Naive B cell (primary cell): ENCODE data around the gene CBLN1. TPM values are rescaled to one million over a fixed set of nuclear protein-coding genes. Genes with fewer than 3 reads are reported as not detected.

Source experiments
- ATAC-seq, 2 donors: fragments of 150-1000 bp; cut with Tn5 transposase; 2 replicates each; pipeline ENCODE4 v1.10.0; 2021; ENCODE audit warnings: low read depth in 2 of 2, mild to moderate bottlenecking in 2 of 2, moderate library complexity in 2 of 2
- DNase-seq: peaks from one replicate; pipeline ENCODE4 v3.0.0; 2022
- H3K27ac Mint-ChIP-seq, 6 donors: one replicate each; pipeline ENCODE4 v1.8.0; 2020 to 2022; ENCODE audit warnings: mild to moderate bottlenecking in 6 of 6, mixed read lengths in 6 of 6, moderate library complexity in 5 of 6, inconsistent platforms in 2 of 6
- H3K27me3 Mint-ChIP-seq, 3 donors: one replicate each; pipeline ENCODE4 v1.8.0; 2021 to 2022; ENCODE audit warnings: mixed read lengths in 3 of 3, mild to moderate bottlenecking in 1 of 3
- H3K36me3 Mint-ChIP-seq, 2 donors: one replicate each; pipeline ENCODE4 v1.8.0; 2020 to 2022; ENCODE audit warnings: mixed read lengths in 2 of 2, inconsistent platforms in 1 of 2, mild to moderate bottlenecking in 1 of 2
- H3K4me1 Mint-ChIP-seq, 3 donors: one replicate each; pipeline ENCODE4 v1.8.0; 2020 to 2022; ENCODE audit warnings: mixed read lengths in 3 of 3, inconsistent platforms in 1 of 3, mild to moderate bottlenecking in 1 of 3, moderate library complexity in 1 of 3
- H3K4me3 Mint-ChIP-seq, 8 donors: one replicate each; pipeline ENCODE4 v1.8.0; 2020 to 2022; ENCODE audit warnings: mild to moderate bottlenecking in 8 of 8, mixed read lengths in 8 of 8, moderate library complexity in 8 of 8, inconsistent platforms in 2 of 8
- H3K9me3 Mint-ChIP-seq, 7 donors: one replicate each; pipeline ENCODE4 v1.8.0; 2020 to 2022; ENCODE audit warnings: mixed read lengths in 7 of 7, mild to moderate bottlenecking in 5 of 7, inconsistent platforms in 2 of 7, moderate library complexity in 1 of 7
- polyA plus RNA-seq, 6 donors: library from polyadenylated mRNA; unstranded; fragments of 300-500 nt; fragmentation: Illumina TruSeq; gene quantifications; one replicate each; pipeline ENCODE4 v1.2.3, GENCODE V29; 2021; ENCODE audit warnings: low read depth in 6 of 6

CBLN1 gene
- polyA plus RNA-seq, 6 donors from 2014 or later, result not detected

GRCh38 chr16:49275050-49275730 lies 6.4 kb downstream of the CBLN1 start:
- no peak for ATAC-seq
- Mint-ChIP-seq H3K27ac (no peak overlapping the region), H3K36me3 (peaks cover 0 to 5% of the 10 kb centered on the region in 2 donors), H3K4me3 (peak overlapping the region in 1 of 8 donors; percentile 33), H3K27me3 (peaks cover 62 to 92% (median 78%) of the 10 kb centered on the region in 3 donors), H3K4me1 (no peaks in the 10 kb centered on the region), H3K9me3 (peaks cover 0 to 6% (median 0%) of the 10 kb centered on the region in 7 donors)
- no peak for DNase-seq

- H3K27ac Mint-ChIP-seq, result no peak overlapping the region
- H3K4me3 Mint-ChIP-seq, result peak overlapping the region in 1 of 8 donors; percentile 76
- ATAC-seq (no peak), DNase-seq (no peak)
- peaks cover 59 to 92% (median 72%) of the 10 kb centered on the region in 3 donors for H3K27me3 Mint-ChIP-seq
- H3K36me3 Mint-ChIP-seq, result peaks cover 0 to 5% of the 10 kb centered on the region in 2 donors
- peaks cover 0 to 6% (median 0%) of the 10 kb centered on the region in 7 donors for H3K9me3 Mint-ChIP-seq
- H3K4me1 Mint-ChIP-seq, result no peaks in the 10 kb centered on the region
Measured at GRCh38 chr16:49274591-49274990, 7.0 kb downstream of the CBLN1 start.

- Mint-ChIP-seq H3K4me3 (no peak overlapping the region), H3K27ac (no peak overlapping the region), H3K9me3 (peaks cover 0 to 6% (median 2%) of the 10 kb centered on the region in 7 donors), H3K4me1 (no peaks in the 10 kb centered on the region), H3K36me3 (peaks cover 0 to 1% of the 10 kb centered on the region in 2 donors), H3K27me3 (peaks cover 55 to 85% (median 66%) of the 10 kb centered on the region in 3 donors)
- no peak for DNase-seq
- no peak for ATAC-seq
Measured at GRCh38 chr16:49273771-49274170, 7.9 kb downstream of the CBLN1 start.

- Mint-ChIP-seq H3K36me3 (no peaks in the 10 kb centered on the region), H3K27ac (no peak overlapping the region), H3K4me1 (no peaks in the 10 kb centered on the region), H3K9me3 (peaks cover 2 to 16% (median 5%) of the 10 kb centered on the region in 7 donors), H3K27me3 (peaks cover 45 to 63% (median 48%) of the 10 kb centered on the region in 3 donors), H3K4me3 (no peak overlapping the region)
- DNase-seq (no peak), ATAC-seq (no peak)
Measured at GRCh38 chr16:49271363-49271762, 10.3 kb downstream of the CBLN1 start.

GRCh38 chr16:49269201-49269600 lies 12.4 kb downstream of the CBLN1 start:
- H3K4me3 Mint-ChIP-seq, result no peak overlapping the region
- H3K27ac Mint-ChIP-seq, result no peak overlapping the region
- peaks cover 2 to 23% (median 6%) of the 10 kb centered on the region in 7 donors for H3K9me3 Mint-ChIP-seq
- DNase-seq, result no peak
- ATAC-seq, result no peak
- no peaks in the 10 kb centered on the region for H3K36me3 Mint-ChIP-seq
- H3K27me3 Mint-ChIP-seq, result peaks cover 34 to 50% (median 38%) of the 10 kb centered on the region in 3 donors
- H3K4me1 Mint-ChIP-seq, result no peaks in the 10 kb centered on the region

- Mint-ChIP-seq H3K9me3 (peaks cover 2 to 28% (median 6%) of the 10 kb centered on the region in 7 donors), H3K4me1 (no peaks in the 10 kb centered on the region), H3K36me3 (no peaks in the 10 kb centered on the region), H3K27me3 (peaks cover 29 to 49% (median 35%) of the 10 kb centered on the region in 3 donors), H3K27ac (no peak overlapping the region), H3K4me3 (no peak overlapping the region)
- ATAC-seq (no peak), DNase-seq (no peak)
Measured at GRCh38 chr16:49268667-49269066, 13.0 kb downstream of the CBLN1 start.

- Mint-ChIP-seq H3K27me3 (peaks cover 7 to 22% (median 18%) of the 10 kb centered on the region in 3 donors), H3K27ac (no peak overlapping the region), H3K4me3 (no peak overlapping the region), H3K4me1 (no peaks in the 10 kb centered on the region), H3K36me3 (no peaks in the 10 kb centered on the region), H3K9me3 (peaks cover 2 to 16% (median 8%) of the 10 kb centered on the region in 7 donors)
- no peak for DNase-seq
- ATAC-seq, result no peak
Measured at GRCh38 chr16:49262501-49262900, 19.1 kb downstream of the CBLN1 start.

GRCh38 chr16:49261930-49262329 lies 19.7 kb downstream of the CBLN1 start:
- Mint-ChIP-seq H3K4me3 (no peak overlapping the region), H3K36me3 (no peaks in the 10 kb centered on the region), H3K4me1 (no peaks in the 10 kb centered on the region), H3K27ac (no peak overlapping the region), H3K9me3 (peaks cover 2 to 13% (median 6%) of the 10 kb centered on the region in 7 donors), H3K27me3 (peaks cover 7 to 22% (median 18%) of the 10 kb centered on the region in 3 donors)
- ATAC-seq, result no peak
- DNase-seq, result no peak

GRCh38 chr16:49260956-49261530 lies 20.6 kb downstream of the CBLN1 start:
- H3K9me3 Mint-ChIP-seq, result peaks cover 2 to 13% (median 6%) of the 10 kb centered on the region in 7 donors
- ATAC-seq (no peak), DNase-seq (no peak)
- no peaks in the 10 kb centered on the region for H3K36me3 Mint-ChIP-seq
- peaks cover 7 to 25% (median 16%) of the 10 kb centered on the region in 3 donors for H3K27me3 Mint-ChIP-seq
- H3K4me1 Mint-ChIP-seq, result no peaks in the 10 kb centered on the region
- H3K4me3 Mint-ChIP-seq, result no peak overlapping the region
- no peak overlapping the region for H3K27ac Mint-ChIP-seq

- Mint-ChIP-seq H3K9me3 (peaks cover 0 to 19% (median 8%) of the 10 kb centered on the region in 7 donors), H3K27me3 (peaks cover 7 to 27% (median 10%) of the 10 kb centered on the region in 3 donors), H3K36me3 (no peaks in the 10 kb centered on the region), H3K4me1 (no peaks in the 10 kb centered on the region), H3K4me3 (no peak overlapping the region), H3K27ac (no peak overlapping the region)
- DNase-seq (no peak), ATAC-seq (no peak)
Measured at GRCh38 chr16:49260253-49260652, 21.4 kb downstream of the CBLN1 start.

- DNase-seq (no peak), ATAC-seq (no peak)
- Mint-ChIP-seq H3K27ac (no peak overlapping the region), H3K9me3 (peaks cover 0 to 13% (median 8%) of the 10 kb centered on the region in 7 donors), H3K4me1 (no peaks in the 10 kb centered on the region), H3K27me3 (peaks cover 4 to 32% (median 13%) of the 10 kb centered on the region in 3 donors), H3K4me3 (no peak overlapping the region), H3K36me3 (no peaks in the 10 kb centered on the region)
Measured at GRCh38 chr16:49259330-49259729, 22.3 kb downstream of the CBLN1 start.

GRCh38 chr16:49250689-49251088 lies 30.9 kb downstream of the CBLN1 start:
- Mint-ChIP-seq H3K27me3 (peaks cover 36 to 41% (median 41%) of the 10 kb centered on the region in 3 donors), H3K27ac (no peak overlapping the region), H3K36me3 (no peaks in the 10 kb centered on the region), H3K9me3 (peaks cover 0 to 5% (median 2%) of the 10 kb centered on the region in 7 donors), H3K4me3 (no peak overlapping the region), H3K4me1 (no peaks in the 10 kb centered on the region)
- no peak for ATAC-seq
- no peak for DNase-seq

- Mint-ChIP-seq H3K4me1 (no peaks in the 10 kb centered on the region), H3K9me3 (peaks cover 0 to 2% (median 0%) of the 10 kb centered on the region in 7 donors), H3K36me3 (no peaks in the 10 kb centered on the region), H3K4me3 (no peak overlapping the region), H3K27me3 (peaks cover 23 to 33% (median 27%) of the 10 kb centered on the region in 3 donors), H3K27ac (no peak overlapping the region)
- DNase-seq, result no peak
- no peak for ATAC-seq
Measured at GRCh38 chr16:49248227-49248626, 33.4 kb downstream of the CBLN1 start.

- DNase-seq (no peak), ATAC-seq (no peak)
- H3K4me1 Mint-ChIP-seq, result no peaks in the 10 kb centered on the region
- no peak overlapping the region for H3K27ac Mint-ChIP-seq
- H3K9me3 Mint-ChIP-seq, result peaks cover 0 to 15% (median 4%) of the 10 kb centered on the region in 7 donors
- H3K4me3 Mint-ChIP-seq, result no peak overlapping the region
- no peaks in the 10 kb centered on the region for H3K27me3 Mint-ChIP-seq
- H3K36me3 Mint-ChIP-seq, result no peaks in the 10 kb centered on the region
Measured at GRCh38 chr16:49236216-49236615, 45.4 kb downstream of the CBLN1 start.
